Measurements from ENCODE around the gene UQCRC1. TPM values are rescaled to one million over a fixed set of nuclear protein-coding genes. Genes with fewer than 3 reads are reported as not detected.

The UQCRC1 gene
- total and polyA plus RNA-seq, 2 of the 8 experiments (the other 6 are each of a cell fraction or from before 2014, with no cell fraction given), result 310 to 720 TPM

DNA sequence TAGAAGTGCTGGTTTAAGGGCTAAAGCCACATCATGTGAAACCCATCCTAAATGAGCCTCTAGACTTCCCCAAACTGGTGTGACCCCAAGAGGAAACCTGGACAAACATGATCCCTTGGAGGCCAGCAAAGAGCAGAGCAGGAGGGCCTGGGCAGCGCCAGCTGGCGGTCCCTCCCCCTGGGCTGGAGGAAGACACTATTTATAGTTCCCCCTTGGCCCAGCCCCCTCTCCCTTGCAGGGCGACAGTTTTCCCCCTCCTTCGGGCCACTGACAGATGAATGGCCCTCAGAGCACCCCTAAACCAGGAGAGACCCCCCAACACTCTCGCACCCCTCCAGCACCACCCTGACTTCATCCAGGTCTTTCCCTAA lies 48.8 kb downstream of the UQCRC1 start (continued):
- no peak for TF ChIP-seq ATF3 (IDR thresholded peaks at IDR 0.05; ENCODE audit: insufficient read depth, low read depth, low read length)
- no peak for TF ChIP-seq SRF (IDR thresholded peaks at IDR 0.05; ENCODE audit: low read depth, low read length)

Measured in H1 (cell line).